GM21717 (cell line): Measurements from ENCODE around the gene FAF1.

ENCODE experiments used
- ATAC-seq: cut with Tn5 transposase; IDR thresholded peaks from one replicate; pipeline ENCODE4 v1.9.1; 2021; ENCODE audit warnings: mild to moderate bottlenecking, moderate library complexity; ENCODE audit not compliant: unreplicated experiment

FAF1 gene

DNA sequence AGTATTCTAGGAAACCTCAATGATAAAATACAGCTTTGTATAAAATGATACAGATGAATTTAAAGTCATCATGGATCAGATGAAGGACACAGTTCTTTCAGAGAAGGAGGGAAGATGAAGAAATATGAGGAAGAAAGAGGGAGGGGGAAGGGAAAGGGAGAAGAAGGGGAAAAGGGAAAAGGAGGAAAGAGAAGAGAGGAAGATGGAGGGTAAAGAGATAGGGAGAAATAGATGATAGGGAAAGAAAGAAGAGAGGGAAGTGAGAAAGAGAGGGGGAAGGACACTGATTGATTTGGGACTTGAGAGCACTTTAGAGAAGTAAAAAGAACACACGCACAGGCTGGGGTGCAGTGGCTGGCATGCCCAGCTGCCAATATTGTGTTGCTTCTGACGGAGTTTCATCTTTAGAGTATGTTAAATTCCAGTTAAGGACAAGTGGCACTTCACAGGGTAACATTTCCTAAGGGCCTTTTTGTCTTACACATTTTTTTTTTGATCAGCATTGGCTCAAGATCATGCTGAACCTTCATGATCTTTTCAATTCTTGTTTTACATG, 300.9 kb downstream of the FAF1 start:
- ATAC-seq = no peak

GRCh38 chr1:50658459-50659076, 301.5 kb downstream of the FAF1 start:
- no peak for ATAC-seq

DNA sequence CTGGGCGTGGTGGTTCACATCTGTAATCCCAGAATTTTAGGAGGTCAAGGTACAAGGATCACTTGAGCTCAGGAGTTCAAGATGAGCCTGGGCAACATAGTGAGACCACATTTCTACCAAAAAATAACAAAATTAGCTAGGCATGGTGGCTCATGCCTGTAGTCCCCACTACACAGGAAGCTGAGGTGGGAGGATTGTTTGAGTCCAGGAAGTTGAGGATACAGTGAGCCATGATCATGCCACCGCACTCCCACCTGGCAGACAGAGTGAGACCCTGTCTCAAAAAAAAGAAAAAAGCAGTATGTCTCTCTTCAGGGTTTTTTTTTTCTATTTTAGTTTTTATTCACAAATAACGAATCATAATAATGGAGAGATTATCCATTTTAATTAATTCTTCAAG, 303.1 kb downstream of the FAF1 start:
- ATAC-seq = no peak

- ATAC-seq = no peak
Measured at GRCh38 chr1:50651476-50652263, 308.4 kb downstream of the FAF1 start.

DNA sequence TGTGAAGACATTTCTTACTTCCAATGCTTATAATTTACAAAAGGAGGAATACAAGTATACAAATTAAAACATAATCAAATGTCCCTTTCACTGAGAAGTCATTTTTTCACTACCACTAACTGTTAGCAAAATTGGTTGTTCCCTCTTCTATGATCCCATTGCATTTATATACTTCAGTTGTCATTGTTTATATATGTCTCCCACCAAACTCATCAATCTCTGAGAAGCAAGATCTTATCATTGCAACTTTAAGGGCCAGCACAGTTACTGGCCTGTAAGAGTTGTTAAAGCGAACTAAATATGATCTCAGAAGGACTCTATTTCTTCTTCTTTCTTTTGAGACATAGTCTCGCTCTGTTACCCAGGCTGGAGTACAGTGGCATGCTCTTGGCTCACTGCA, 313.5 kb downstream of the FAF1 start:
- no peak for ATAC-seq

DNA sequence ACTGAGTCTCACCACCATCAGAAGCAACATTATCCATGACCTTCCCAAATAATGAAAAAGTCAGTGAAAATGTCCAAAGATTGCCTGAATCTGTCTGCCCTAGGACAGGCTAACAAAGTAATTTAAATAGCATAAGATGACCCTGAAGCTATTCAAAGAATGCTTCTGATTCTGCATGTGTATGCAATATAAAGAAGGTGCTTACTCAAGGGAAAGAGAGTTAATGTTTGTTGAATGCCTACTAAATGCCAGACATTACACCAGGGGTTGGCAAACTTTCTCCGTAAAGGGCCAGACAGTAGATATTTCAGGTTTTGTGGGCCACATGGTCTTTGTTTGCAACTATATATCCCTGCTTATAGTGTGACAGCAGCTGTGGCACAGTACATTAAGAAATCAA, 314.9 kb downstream of the FAF1 start:
- ATAC-seq = no peak

DNA sequence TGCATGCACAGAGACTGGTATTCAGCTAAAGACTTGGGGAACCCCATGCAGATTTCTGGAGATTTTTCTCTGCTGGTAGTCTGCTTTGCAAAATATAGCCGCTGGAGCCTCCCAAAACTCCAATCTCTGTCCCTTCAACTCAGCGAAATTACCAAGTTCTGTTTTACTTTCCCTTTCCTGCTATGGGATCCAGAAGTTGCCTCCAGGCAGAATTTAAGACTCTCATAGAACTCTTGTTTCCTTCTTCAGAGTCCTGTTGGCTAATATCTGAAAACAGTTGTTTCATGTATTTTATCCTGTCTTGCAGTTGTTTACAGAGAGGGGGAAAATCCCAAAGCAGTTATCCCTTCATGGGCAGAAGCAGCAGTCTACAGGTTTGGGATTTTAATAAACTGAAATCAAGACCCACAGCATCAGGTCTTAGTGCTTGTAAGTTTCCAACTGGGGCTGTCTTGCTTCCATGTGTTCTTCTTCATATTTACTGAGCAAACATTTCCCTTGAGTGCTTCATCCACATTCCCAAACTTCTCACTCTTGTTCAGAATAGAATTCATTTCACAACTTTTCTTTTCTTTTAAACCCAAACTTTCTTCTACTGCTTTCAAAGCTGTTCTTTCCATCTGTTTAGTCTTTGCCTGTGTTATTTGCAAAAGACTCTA, 315.5 kb downstream of the FAF1 start:
- no peak for ATAC-seq

DNA sequence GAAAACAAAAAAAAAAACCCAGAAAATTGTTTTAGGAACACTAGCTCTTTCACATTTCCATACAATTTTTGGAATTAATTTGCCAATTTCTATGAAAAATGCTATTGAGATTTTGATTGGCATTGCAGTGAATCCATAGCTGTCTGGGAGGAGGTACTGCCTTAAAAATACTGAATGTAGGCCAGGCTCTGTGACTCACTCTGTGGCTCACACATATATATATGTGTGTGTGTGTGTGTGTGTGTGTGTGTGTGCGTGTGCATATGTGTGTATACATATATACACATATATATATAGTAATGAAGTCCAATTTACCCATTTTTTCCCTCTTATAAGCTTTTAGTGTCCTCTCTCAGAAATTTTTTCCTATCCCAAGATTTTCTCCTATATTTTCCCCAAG, 322.6 kb downstream of the FAF1 start:
- no peak for ATAC-seq

GRCh38 chr1:50634251-50634650, 325.8 kb downstream of the FAF1 start:
- ATAC-seq = no peak

DNA sequence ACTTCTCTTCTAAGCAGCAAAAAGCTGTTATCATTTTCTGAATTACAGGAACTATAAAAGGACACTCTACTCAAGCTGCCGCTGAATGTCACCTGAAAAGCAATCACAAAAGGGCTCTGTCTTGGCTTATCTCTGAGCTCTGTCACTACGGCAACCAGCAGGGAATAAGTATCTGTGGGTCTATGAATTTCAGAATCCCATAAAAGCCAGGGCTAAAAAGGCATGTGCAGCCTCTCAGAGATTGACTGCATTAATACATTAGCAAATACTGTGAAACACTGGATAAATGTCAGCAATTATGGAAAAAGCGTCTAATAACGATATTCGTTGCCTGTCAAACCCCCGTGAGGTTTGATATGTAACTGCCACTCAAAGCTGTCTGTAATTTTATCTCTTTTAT, 326.6 kb downstream of the FAF1 start:
- ATAC-seq = no peak

DNA sequence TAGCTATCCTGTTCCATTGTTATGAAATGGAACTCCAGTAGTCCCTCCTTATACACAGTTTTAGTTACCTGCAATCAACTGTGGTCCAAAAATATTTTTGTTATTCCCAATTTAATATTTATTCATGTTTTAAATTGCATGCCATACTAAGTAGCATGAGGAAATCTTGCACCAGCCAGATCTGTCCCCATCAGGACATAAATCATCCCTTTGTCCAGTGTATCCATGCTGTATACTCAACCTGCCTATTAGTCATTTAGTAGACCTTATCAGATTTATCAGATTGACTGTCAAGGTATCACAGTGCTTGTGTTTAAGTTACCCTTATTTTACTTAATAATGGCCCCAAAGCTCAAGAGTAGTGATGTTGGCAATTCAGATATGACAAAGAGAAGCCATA, 328.9 kb downstream of the FAF1 start:
- ATAC-seq = no peak

DNA sequence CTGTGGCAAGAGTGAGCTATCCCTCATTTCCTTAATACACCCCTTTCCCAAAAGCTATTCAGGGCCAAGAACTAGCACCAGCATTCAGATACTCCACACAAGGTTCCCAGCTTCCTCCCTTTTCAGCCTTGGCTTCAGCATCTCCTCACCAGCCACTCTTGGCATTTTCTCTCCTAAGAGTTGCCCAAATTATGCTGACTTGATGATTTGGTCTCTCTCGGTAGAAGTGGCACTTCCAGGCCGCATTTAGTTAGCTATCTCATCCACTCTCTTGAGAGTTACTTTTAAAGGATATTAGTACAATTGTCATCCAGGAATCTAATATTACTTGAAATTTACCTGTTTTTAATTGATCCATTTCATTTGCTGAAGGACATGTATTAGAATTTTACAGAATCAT, 337.8 kb downstream of the FAF1 start:
- no peak for ATAC-seq

GRCh38 chr1:50620680-50621329, 339.3 kb downstream of the FAF1 start:
- no peak for ATAC-seq

DNA sequence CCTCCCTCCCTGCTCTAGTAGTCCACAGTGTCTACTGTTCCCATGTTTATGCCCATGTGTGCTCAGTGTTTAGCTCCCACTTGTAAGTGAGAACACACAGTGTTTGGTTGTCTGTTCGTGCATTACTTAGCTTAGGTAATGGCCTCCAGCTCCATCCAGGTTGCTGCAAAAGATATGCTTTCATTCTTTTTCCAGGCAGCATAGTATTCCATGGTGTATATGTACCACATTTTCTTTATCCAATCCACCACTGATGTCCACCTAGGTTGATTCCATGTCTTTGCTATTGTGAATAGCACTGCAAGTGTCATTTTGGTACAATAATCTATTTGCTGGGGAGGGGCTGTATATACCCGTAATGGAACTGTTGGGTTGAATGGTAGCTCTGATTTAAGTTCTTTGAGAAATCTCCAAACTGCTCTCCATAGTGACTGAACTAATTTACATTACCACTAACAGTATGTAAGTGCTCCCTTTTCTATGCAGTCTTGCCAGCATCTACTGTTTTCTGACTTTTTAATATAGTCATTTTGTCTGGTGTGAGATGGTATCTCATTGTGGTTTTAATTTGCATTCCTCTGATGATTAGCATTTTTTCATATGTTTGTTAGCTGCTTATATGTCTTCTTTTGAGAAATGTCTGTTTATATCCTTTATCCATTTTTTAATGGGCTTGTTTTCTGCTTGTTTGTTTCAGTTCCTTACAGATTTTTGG, 344.9 kb downstream of the FAF1 start:
- ATAC-seq = no peak

DNA sequence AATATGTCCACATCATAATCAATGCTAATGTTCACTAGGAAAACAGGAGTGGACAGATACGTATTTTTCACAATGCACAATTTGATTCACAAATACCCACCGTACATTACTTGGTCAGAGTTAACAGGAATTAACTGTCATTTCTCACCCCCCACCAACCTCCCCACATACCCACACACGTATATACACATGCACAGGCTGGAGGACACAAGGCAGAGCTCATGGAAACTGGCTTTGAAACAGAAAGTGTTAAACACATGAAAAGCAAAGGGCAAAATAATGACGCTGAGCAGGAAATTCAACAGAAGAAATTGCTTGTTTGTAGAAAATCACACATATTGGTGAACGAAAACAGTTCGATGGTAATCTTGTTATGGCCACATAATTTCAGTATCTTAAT, 348.4 kb downstream of the FAF1 start:
- ATAC-seq = no peak

GRCh38 chr1:50610563-50610962, 349.5 kb downstream of the FAF1 start:
- ATAC-seq = peak; percentile 68

DNA sequence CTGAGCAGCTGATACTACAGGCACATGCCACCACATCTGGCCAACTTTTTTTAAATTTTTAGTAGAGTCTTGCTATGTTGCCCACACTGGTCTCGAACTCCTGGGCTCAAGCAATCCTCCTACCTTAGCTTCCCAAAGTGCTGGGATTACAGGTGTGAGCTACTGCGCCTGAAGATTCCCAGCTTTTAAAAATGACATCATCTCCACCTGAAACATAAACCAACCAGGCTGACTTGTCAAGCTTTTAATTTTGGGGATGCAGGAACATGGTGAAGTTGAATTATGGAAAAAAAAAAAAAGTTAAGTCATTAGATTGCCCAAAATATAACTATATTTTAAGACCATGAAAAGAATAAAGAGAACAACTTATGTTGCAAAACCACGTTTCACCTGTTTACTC, 350.6 kb downstream of the FAF1 start:
- ATAC-seq = no peak

DNA sequence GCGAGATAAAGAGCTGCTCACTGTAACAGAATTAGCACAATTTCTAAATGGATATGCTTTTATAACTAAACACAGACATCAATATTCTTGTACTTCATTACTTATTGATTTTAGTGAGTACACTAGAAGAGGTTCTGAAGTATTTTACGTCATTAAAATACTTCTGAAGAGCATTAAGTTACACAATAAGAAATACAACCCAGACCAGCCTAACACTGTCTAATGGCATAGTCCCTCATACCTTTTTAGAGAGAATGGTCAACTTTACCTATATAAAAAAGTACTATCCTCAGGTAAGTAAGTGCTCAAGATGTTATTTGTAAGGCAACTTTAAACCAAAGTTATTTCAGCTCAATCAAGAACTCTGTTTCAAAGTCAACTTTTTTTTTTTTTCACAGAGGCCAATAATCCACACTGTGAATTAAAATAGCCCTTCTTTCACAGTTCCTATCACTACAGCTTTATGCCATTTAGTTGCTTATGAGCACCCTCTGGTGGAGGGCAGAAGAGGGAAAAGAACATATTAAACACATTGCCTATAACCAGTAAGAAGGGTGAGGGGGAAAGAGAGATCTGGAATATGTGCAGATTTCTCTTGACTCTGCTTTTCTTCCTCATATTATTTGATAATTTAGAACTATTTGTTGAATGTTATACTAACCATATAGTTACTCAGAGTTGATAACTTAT, 354.7 kb downstream of the FAF1 start:
- no peak for ATAC-seq

DNA sequence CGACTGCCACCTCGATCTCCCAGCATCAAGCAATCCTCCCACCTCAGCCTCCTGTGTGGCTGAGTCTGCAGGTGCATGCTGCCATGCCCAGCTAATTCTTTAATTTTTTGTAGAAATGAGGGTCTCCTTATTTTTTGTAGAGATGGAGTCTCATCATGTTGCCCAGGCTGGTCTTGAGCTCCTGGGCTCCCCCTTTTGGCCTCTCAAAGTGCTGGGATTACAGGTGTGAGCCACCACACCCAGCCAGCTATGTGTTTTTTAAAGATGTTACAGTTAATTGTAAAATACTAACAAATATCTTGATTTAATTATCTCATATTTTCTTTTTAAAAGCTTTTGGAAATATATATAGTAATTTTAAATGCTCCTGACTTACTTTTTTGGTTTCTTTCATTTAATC, 355.5 kb downstream of the FAF1 start:
- no peak for ATAC-seq
